T-helper 9 cell (primary cell): ENCODE measurements around the gene GNG7.
"Not testable (repeated sequence)": the region's sequence is repeated elsewhere in the genome, so short reads cannot be mapped to it uniquely, and the experiment has no call there.

Experiments
- DNase-seq: peaks from one replicate; pipeline ENCODE4 v3.0.0-alpha.2; 2020

Gene GNG7

DNA sequence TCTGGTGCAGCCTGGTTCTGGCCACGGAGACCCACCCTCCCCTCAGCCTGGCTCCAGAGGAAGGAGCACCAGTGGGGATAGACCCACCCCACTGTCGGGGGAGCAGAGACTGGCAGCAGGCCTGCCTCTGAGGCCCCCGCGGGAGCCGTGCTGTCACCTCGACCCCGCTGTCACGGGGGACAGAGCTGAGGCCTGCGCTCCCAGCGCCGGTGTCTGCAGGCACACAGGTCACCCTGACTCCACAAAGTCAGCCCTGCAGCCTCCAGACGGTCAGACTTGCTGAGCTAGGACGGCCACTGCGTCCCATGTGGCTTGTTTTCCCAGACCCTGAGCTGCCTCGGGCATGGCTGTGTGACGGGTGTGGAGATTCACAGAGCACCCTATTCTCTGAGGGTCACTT lies 32.3 kb downstream of the GNG7 start:
- DNase-seq = no peak

DNA sequence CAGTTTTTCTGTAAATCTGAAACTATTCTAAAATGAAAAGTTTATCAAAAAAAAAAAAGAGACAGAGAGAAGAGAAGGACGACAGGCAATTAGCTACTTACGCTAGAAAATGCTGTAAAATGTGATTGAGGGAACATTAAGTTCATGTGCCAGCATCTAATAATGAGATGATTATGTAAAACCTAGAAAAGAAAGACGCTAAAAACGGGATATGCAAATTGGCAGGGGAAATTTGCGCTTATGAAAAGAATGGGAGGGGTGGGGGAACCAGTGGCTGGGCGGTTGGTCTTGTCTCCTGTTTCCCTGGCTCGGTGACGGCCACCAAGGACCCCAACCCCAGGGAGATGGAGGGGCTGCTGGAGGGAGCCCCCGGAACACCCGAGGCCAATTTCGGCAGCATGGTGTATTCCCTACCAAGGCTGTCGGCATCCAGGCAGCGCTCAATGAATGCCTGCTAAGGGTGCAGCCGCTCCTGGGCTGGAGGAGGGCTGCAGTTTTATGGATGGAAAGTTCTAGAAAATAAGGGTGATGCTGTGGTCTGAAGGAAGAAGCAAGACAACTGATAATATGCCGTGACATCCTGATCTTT lies 34.2 kb downstream of the GNG7 start:
- DNase-seq = no peak

DNA sequence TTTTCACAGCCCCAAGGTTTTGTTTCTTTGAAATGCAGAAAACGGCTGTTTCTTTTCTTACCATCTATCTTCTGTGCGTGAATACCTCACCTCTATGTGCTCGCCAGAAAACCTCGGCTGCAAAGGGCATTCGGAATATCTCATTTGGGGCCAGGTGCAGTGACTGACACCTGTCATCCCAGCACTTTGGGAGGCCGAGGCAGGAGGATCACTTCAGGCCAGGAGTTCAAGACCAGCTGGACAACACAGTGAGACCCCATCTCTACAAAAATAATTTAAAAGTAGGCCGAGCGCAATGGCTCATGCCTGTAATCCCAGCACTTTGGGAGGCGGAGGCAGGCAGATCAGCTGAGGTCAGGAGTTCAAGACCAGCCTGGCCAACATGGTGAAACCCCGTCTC lies 35.1 kb downstream of the GNG7 start:
- not testable (repeated sequence) for DNase-seq

DNA sequence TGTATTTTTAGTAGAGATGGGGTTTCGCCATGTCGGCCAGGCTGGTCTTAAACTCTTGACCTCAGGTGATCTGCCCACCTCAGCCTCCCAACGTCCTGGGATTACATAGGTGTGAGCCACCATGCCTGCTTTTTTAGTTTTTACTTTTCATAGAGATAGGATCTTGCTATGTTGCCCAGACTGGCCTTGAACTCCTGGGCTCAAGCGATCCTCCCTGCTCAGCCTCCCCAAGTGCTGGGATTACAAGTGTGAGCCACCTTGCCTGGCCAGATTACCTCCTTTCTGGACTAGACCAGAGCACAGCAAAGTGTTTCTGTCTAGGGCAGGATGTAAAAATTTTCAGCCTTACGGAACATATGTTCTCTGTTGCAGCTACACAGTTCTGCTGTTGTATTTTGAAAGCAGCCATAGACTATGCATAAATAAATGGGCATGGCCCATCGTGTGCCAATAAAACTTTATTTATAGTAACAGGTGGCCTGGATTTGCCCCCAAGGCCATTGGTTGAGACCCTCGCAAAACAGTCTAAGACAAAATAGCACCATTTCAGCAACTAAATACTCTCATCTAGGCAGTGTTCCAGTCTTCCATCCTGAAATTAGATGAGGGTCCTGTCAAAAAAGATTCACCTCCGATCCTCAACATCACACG lies 36.0 kb downstream of the GNG7 start:
- no peak for DNase-seq

DNA sequence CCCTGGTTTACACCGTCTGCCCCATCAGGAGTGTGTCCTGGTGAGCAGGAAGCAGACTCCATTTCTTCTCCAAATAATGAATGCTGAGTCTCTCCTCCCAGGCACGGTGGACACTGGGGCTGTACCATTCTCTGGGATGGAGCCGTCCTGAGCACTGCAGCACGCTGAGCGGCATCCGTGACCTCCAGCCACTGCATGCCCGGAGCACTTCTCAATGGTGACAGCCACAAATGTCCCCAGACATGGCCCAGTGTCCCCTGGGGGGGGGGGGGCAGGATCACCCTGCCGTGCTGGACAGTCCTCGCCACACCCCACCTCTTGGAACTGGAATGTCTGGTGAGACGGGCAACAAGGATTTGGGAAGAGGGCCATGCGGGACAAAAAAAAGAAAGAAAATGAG lies 37.4 kb downstream of the GNG7 start:
- no peak for DNase-seq

DNA sequence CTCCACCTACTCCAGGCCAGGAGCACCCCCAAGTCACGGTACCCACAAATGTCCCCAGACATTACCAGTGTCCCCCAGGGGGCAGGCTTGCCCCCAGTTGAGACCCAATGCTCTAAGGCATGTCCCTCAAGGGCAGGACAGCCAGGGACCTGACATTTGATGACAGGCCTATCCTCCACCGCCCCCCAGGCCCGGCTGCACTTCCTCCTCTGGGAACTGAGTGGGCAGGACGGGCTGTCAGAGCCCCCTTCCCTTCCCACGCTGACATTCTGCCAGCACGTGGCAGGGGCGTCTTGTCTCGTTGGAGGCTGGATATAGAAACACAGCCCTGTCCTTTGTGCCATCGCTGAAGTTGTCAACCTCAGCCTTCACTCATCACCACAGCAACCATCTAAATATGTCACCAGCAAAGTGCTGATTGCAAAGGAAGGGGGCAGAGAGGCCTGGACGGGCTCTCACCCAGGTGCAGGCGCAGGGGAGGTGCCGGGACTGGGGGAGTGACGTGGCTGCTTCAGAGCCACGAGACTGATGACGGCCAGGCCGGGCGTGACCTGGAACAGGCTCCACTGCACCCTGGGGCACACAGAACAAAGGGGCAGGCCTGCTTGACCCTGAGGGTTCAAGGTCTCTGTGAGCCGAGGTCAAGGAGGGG lies 38.4 kb downstream of the GNG7 start:
- DNase-seq = no peak

DNA sequence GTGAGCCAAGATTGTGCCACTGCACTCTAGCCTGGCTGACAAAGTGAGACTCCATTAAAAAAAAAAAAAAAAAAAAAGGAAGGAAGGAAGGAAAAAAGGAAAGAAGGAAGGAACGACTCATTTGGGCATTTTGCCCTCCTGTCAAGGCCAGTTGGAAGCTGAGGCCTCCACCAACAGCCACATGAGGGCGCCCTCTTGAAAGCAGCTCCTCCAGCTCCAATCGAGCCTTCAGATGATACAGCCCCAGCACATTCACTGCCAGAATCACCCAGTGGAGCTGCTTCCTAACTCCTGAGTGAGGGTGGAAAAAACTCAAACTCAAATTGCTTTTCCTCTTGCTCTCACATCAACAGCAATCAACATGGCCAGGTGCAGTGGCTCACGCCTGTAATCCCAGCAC lies 40.9 kb downstream of the GNG7 start:
- DNase-seq = no peak

DNA sequence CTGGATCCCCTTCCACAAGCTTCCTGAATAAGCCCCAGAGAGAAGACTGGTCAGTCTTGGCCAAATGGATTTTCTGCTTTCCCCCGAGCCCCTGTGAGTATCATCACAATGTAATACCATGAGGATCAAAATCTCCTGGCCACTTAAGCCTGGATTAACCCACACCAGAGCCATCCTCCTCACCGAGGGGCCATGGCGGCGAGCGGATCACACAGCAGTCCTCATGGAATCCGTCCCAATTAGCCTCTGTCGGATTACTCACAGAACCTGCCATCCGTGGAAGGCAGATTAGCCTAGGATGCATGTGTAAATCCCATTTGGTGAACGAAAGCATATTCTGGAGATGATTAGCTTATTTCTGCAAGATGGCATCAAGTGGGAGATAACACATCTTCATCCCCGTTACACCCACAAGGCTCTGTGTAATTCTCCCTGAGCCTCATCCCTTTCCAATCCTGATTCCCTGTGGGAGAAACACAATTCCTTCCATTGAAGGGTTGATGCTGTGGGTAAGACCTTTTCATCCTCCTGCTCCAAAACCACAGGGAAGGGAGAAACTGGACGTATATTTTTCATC lies 42.5 kb downstream of the GNG7 start:
- DNase-seq = no peak

DNA sequence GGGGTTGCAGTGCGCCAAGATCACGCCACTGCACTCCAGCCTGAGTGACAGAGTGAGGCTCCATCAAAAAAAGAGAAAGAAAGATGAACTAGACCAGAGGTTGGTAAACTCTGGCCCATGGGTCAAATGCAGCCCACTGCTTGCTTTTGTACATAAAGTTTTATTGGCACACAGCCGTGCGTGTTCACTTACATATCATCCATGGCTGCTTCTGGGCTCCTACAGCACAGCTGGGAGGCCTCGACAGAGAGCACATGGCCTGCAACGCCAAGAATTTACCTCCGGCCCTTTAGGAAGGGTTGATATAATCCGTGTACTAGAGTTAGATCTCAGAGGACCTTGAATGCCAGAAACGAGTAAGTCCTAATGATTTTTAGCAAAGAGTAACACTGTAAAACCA lies 46.0 kb downstream of the GNG7 start:
- DNase-seq = no peak

DNA sequence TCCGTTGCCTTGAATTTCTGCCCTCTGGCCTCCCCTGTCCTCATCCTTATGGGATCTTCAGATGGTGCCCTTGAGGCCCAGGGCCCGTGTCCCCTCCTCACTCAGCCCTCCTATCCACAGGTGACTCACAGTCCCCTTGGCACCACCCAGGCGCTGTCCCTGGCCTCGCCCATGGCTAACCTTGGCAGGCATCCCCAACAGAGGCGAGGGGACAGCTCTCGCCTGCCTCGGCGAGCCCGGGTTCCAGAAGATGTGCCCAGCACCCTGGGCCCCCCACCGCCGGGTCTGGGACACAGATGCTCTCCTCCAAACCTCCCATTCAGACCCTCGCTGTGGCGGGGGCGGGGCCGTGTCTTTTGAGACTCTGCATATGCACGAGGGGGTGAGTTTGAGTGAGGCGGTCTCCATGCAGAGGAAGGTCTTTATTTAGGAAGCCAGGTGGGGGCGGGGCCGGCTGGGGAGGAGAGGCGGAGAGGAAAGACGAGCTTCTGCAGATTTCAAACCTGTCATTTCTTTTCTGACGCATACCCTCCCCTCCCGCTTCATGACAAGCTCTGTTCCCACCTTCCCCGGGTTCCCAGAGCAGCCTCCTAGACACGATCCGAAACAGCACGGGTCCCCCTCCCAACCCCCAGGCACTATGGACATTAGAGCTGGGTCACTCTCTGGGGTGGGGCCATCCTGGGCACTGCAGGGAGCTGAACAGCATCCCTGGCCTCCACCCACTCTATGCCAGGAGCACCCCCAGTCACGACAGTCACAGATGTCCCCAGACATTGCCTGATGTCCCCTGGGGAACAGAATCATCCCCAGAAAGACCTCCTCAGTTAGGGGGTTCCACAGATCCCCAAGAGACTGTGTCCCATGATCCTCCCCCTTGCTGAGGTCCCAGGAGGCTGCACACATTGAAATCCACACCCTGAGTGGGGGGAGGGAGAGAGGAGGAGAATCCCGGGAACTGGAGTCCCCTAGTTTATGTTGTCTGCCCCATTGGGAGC lies 48.5 kb downstream of the GNG7 start:
- no peak for DNase-seq

DNA sequence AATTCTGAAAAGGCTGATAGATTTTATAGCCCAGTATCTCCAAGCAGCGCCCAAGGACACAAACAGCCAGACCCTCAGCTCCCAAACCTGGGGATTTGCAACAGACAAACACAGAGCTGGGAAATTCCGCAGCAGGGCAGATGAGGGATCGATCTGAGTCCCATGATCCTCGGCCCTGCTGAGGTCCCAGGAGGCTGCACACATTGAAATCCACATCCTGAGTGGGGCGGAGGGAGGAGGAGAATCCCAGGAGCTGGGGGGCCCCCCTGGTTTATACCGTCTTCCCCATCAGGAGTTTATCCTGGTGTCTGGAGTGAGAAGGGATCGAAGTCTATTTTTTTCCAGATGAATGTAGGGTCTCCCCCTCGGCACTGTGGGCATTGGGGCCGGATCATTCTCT lies 49.3 kb downstream of the GNG7 start:
- no peak for DNase-seq

DNA sequence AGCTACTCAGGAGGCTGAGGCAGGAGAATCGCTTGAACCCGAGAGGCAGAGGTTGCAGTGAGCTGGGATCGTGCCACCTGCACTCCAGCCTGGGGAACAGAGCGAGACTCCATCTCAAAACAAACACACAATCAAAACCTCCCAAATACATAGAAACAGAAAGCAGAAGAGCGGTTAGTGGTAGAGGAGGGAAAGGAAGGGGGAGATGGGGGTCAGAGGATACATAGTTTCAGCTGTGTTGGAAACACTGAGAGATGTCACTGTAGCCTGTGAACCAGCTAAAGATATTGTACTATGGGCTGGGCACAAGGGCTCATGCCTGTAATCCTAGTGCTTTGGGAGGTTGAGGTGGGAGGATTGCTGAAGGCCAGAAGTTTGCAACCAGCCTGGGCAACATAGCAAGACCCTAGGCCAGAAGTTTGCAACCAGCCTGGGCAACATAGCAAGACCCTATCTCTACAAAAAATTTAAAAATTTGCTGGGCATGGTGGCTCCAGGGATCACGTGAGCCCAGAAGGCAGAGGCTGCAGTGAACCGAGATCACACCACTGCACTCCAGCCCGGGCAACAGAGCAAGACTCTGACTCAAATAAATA lies 49.9 kb downstream of the GNG7 start:
- DNase-seq = no peak

DNA sequence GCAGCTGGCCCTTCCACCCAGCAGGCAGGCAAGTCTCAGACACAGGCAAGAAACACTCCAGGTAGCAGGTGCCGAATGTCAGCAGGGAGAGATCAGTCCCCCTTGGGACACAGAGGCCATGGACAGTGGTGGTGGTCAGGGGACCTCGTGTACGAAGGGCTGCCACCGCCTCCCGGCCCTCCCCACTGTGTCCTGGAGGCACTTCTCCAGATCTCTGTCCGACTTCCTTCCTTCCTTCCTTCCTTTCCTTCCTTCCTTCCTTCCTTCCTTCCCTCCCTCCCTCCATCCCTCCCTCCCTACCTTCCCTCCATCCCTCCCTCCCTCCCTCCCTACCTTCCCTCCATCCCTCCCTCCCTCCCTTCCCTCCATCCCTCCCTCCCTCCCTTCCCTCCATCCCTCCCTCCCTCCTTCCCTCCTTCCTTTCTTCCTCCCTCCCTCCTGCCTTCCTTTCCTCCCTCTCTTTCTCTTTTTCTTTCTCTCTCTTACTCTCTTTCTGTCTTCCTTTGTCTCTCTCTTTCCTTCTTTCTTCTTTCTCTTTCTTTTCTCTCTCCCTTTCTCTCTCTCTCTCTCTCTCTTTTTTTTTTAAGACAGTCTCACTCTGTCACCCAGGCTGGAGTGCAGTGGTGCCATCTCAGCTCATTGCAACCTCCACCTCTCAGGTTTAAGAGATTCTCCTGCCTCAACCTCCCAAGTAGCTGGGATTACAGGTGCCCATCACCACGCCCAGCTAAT lies 51.3 kb downstream of the GNG7 start:
- not testable (repeated sequence) for DNase-seq

DNA sequence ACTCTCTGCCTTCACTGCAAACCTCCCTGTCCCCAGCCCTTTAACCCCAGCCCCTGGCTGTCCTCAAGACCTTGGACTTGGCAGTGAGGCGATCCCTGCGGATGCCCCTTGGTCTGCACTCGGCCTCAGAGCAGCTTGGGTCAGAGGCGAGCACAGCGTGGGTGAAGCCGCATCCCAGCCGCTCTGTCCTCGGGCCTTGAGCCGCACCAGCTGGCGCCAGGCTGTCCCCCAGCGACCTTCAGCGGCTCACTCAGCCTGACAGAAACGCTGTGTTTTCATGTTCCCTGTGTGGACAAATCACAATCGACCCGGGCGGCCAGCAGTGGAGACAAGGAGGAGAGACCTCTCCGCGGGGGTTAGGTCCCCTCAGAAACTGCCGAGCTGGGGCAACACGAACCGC lies 52.0 kb downstream of the GNG7 start:
- DNase-seq = no peak

DNA sequence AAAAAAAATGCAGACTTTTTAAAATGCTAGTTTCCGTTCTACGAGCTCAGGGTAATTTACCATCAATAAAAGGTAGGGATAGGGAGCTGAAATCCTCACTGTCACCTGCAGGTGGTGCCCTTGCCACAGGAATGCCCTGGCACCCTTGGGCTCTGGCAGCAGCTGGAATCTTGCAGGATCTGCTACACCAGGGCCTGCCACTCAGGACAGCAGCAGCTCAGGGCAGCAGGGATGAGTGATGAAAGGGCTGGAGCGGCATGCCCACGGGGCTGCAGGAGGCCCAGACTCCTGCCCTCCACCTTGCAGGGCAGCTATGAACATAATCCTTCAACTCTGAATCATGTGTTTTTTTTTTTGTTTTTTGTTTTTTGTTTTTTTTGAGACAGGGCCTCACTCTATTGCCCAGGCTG lies 54.0 kb downstream of the GNG7 start:
- peak; percentile 73 for DNase-seq

DNA sequence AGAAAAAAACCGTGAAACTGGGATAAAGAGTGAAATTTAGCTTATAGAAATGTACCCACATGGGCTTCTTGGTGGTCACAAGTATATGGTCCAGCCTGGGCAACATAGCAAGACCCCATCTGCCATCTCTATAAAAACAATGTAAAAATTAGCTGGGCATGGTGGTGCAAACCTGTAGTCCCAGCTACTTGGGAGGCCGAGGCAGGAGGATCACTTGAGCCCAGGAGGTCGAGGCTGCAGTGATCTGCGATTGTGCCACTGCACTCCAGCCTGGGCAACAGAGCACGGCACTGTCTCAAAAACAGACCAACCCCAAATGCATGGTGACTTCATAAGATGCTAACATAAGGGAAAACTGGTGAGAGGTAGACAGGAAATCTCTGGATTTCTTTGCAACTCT lies 54.4 kb downstream of the GNG7 start:
- DNase-seq = no peak

DNA sequence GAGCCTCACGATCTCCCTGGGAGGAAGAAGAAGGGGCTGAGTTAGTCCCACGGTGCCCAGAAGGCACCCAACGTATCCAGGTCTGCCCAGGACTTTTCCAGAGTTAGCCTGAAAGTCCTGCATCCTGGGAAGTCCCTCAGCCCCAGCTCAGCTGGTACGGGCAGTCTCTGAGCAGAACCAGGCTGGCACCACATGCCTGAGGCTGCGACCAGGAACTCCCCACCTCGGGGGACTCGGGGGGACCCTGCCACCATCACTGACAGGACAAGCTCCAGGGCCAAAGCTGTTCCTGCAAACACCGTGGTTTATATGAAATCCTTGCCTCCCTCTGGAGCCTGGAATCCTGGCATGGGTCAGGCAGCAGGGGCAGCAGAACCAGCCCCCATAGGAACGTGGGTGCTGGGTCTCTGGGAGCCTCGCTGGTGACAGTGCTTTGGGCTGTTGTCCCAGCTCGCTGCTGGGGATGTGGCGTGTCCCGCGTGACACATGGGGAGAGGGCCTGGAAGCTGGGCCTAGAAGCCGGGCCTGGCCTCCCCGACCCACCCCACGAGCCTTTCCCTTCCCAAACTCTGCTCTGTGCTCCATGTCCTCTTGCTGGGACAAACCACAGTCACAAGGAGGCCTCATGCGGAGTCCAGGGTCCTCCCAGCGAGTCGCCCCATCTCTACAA lies 55.5 kb downstream of the GNG7 start:
- DNase-seq = no peak

DNA sequence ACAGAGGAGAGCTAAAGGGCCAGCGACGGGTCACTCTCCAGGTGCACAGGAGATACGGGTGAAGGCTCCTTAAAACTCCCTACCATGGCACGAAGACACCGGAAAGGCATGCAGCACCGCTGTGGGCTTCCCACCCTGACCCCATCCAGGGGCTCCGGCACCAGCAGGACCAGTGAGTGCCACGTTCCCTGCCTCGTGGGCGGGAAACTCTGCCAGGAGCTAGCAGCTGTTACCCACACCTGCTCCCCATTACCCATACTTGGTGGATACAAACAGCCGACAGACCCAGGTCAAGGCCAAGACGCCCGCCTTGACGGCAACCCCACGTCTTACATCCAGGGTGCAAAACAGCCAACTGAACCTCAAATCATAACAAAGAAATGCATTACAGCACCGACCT lies 56.7 kb downstream of the GNG7 start:
- DNase-seq = no peak

DNA sequence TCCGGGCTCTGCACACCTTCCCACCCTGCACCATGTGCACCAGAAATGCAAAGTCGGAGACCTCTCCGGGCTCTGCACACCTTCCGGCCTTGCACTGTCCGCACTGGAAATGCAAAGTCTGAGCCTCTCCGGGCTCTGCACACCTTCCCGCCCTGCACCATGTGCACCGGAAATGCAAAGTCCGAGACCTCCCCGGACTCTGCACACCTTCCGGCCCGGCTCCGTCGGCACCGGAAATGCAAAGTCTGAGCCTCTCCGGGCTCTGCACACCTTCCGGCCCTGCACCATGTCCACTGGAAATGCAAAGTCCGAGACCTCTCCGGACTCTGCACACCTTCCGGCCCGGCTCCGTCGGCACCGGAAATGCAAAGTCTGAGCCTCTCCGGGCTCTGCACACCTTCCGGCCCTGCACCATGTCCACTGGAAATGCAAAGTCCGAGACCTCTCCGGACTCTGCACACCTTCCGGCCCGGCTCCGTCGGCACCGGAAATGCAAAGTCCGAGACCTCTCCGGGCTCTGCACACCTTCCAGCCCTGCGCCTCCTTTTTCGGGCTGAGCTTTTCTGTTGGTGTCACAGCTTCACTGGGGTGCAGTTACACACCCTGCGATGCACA lies 59.3 kb downstream of the GNG7 start:
- DNase-seq = not testable (repeated sequence)

DNA sequence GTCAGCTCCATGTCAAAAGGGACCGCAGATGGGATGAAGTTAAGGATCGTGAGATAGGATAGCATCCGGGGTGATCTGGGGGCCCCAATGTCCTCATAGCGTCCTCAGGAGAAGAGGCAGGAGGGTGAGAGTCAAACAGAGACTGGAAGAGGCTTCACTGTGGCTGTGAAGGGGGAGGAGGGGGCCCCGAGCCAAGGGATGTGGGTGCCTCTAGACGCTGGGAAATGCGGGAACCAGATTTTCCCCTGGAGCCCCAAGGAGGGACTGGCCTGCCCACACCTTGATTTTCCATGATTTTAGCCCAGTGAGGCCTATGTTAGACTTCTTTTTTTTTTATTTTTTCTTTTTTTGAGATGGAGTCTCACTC lies 61.2 kb downstream of the GNG7 start:
- DNase-seq = no peak
